Activated gamma-delta T cell treated with Interleukin-2 at 50 U/mL for 16 hours (primary cell): ENCODE data around the gene SHISA9.

ENCODE experiments used
- DNase-seq: peaks from one replicate; pipeline ENCODE4 v3.0.0-alpha.2; 2020

SHISA9 gene

GRCh38 chr16:13036600-13036999 lies 135.2 kb downstream of the SHISA9 start:
- peak; percentile 5 for DNase-seq

- DNase-seq, result no peak
Observed at GRCh38 chr16:13038591-13038990, 137.2 kb downstream of the SHISA9 start.

DNA sequence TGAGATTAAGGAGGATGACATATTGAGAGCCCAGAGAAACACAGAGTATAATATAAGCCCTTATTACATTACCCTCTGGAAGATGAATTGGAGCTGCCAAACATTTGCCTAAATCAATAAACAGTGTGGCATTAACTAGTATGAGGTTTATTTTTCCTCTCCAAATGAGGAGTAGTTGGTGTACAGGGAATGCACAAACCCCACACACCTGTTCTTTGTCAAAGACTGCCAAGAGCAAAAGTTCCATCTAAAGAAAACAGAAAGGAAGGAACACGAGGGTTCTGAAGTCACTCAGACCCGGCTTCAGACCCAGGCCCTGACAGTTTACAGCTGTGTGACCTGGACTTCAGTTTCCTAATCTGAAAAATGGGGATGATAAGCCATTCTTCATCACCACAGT lies 138.1 kb downstream of the SHISA9 start:
- DNase-seq, result no peak

DNA sequence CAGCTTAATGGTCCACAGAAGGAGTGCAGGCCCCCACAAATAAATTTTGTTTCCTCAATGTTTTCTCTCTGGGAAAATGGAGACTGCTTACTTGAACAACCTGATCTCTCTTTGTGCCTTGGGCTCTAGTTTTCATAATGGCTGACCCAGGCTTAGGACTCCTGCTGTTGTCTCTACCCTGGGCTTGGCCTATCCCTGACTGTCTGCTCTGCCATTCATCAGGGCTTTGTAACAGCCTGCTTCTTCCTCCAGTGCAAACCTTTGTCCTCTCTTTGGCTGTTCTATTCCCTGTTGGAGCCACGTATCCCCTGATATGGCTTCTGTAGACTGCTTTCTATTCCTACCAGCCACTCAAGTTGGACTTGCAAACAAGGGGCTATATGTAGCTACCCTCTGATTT lies 139.8 kb downstream of the SHISA9 start:
- DNase-seq, result no peak

GRCh38 chr16:13041646-13042290 lies 140.4 kb downstream of the SHISA9 start:
- no peak for DNase-seq

GRCh38 chr16:13042291-13042685 lies 140.9 kb downstream of the SHISA9 start:
- no peak for DNase-seq

DNA sequence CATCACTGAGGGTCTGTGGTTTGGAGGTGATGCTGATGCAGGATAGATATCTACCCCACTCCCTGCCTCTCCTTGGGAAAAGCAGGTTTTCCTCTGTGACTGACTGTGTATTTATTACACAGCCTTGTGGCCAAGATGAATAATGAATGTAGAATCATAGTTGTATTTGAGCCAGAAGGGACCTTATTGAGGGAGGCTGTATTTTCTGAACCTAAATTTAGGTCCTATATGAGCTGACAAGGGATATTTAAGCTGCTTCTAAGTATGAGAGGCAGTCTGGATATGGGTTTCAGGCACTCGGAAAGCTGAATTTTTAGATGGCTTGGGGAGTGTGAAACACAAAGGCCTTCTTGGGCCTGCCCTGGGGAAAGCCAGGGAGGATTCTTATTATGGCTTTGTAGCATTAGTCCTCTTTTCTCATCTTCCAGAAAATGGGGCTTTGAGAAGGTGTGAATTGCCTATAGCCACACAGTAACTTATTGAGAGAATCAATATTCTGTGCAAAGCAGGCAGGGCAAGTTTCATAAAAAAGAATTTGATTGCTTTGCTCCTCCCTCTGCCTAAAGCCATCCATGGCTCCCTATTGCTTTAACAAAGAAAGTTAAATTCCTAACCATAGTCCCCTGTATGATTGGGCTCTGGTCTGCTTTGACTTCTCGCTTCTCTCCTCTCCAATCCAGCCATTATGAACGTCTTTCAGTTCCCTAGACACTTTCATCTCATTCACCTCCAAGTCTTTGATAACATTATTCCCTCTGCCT lies 144.8 kb downstream of the SHISA9 start:
- no peak for DNase-seq

- DNase-seq, result no peak
Observed at GRCh38 chr16:13047276-13047675, 145.9 kb downstream of the SHISA9 start.

GRCh38 chr16:13049688-13050087 lies 148.3 kb downstream of the SHISA9 start:
- DNase-seq, result no peak

DNA sequence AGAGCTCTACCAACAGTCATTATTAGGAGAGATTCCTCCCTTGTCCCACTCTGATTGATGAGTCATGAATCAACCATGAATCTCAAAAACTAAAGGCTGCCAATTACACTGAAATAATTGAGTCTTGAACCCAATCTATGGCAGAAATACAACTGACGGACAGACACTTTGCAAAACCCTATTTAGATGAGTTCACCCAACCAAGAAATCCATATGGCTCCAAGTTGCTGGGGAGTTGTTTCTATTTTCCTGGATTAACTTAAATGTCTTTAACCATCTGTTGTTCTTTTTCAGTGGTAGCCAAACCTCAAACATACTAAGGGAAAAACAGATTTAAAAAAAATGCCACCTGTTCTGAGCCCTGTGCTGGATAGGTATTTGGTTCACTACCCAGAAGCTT lies 151.0 kb downstream of the SHISA9 start:
- no peak for DNase-seq

DNA sequence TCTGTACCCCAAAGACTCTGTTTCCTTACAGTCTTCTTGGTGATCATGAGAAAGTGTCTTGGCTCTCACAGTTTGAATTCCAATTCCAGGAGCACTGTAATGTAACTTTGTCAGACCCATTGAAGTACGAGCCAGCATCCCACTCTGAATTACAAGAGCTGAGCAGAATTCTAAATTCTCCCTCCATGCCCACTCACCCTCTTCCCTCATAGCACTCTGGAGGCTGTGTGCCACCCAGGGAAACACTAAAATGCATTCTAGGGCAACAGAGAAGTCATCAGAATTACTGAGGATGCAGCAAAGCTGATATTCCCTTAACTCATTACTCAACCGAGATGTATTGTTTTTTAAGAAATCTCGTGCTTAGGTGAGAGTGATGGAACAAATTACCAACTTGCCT lies 154.1 kb downstream of the SHISA9 start:
- DNase-seq, result no peak

GRCh38 chr16:13056607-13057006 lies 155.2 kb downstream of the SHISA9 start:
- no peak for DNase-seq

- DNase-seq, result no peak
Observed at GRCh38 chr16:13060932-13061331, 159.5 kb downstream of the SHISA9 start.

- no peak for DNase-seq
Observed at GRCh38 chr16:13061691-13062090, 160.3 kb downstream of the SHISA9 start.

- no peak for DNase-seq
Observed at GRCh38 chr16:13062219-13062618, 160.8 kb downstream of the SHISA9 start.

GRCh38 chr16:13063457-13063856 lies 162.1 kb downstream of the SHISA9 start:
- no peak for DNase-seq

GRCh38 chr16:13064821-13065220 lies 163.4 kb downstream of the SHISA9 start:
- DNase-seq, result no peak

GRCh38 chr16:13067648-13068047 lies 166.2 kb downstream of the SHISA9 start:
- DNase-seq, result no peak

- DNase-seq, result no peak
Observed at GRCh38 chr16:13068912-13069583, 167.7 kb downstream of the SHISA9 start.

GRCh38 chr16:13070268-13070667 lies 168.9 kb downstream of the SHISA9 start:
- DNase-seq, result no peak

DNA sequence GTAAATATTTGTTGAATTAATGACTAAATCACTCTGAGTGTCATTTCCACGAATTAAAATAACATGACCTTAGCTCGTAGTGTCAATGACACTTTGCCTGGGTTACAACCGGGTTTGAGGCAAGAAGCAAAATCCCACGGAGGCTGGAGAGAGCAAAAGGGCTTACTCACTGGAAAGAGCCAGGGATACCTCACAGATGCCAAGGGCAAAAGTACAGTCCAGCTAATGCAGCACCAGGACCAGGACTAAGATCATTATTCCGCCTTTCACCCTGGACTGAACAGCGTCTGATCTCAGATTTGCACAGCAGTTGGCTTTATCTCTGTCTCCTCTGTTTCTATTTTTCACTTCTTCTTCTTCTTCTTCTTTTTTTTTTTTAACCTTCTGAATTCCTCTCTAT lies 175.5 kb downstream of the SHISA9 start:
- DNase-seq, result no peak

DNA sequence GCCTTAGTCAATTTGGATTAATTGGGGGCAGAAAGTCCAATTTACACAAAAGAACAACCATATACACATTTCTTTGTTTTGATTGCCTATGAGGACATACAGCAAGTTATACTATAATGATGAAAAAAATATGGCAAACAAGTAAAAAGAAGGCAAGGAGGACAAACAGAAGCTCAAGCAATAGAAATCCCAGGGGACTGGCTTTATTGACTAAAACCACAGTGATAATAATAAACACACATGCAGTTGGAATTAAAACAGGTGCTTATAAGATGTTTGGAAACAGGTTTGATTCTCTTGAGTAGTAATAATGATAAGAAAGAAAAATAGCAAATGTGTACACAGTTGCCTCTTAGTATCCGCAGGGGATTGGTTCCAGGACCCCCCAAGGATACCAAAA lies 176.4 kb downstream of the SHISA9 start:
- DNase-seq, result no peak

- no peak for DNase-seq
Observed at GRCh38 chr16:13080531-13080930, 179.1 kb downstream of the SHISA9 start.

- DNase-seq, result no peak
Observed at GRCh38 chr16:13081825-13082331, 180.5 kb downstream of the SHISA9 start.
